HCT116 (cell line): Measurements from ENCODE around the gene TIMM50. TPM values are rescaled to one million over a fixed set of nuclear protein-coding genes. Genes with fewer than 3 reads are reported as not detected.

ENCODE experiments used
- ATAC-seq: fragments of 200-7000 bp; cut with Tn5 transposase; 2 replicates; pipeline ENCODE4 v1.9.1; 2020; ENCODE audit warnings: mild to moderate bottlenecking, moderate library complexity
- BruUV-seq: library from RNA; stranded (reverse); fragments of 400-500 nt; replicated peaks from 2 replicates; lab custom pipeline; 2021; lab: Mats Ljungman, UMichigan
- CTCF ChIA-PET: fragments of 300-600 bp; sonication (Branson Sonifier 250); formaldehyde crosslinking; loops from one replicate; lab custom pipeline; 2021; ENCODE audit warnings: antibody characterized with exemption; lab: Charles Lee
- POLR2A ChIA-PET: fragments of 300-600, 350-600 bp; sonication (Branson Sonifier 250); formaldehyde crosslinking; loops from one replicate; lab custom pipeline; 2021; ENCODE audit warnings: antibody characterized with exemption; lab: Charles Lee
- RAD21 ChIA-PET, 2 experiments: fragments of 300-600 bp; sonication (Branson Sonifier 250); formaldehyde crosslinking; loops; one replicate each; lab custom pipeline; 2023; ENCODE audit warnings: low total read pairs in 2 of 2; ENCODE audit not compliant: uncharacterized antibody in 2 of 2, unreplicated experiment in 2 of 2, low non-redundant PET in 1 of 2; lab: Charles Lee
- DNase-seq: peaks from one replicate; pipeline ENCODE4 v3.0.0-alpha.2; 2010; ENCODE audit warnings: low read depth, low spot score
- H2AFZ ChIP-seq: fragments of 200-600 bp; shearing (Covaris generic), sonication (generic); 2 replicates; pipeline ENCODE4 v1.6.1; 2017; ENCODE audit warnings: low read depth, mixed run types, mixed read lengths, antibody characterized with exemption, low read length; ENCODE audit not compliant: poor library complexity, severe bottlenecking
- H3K27ac ChIP-seq: 2 replicates; pipeline ENCODE4 v1.5.1; 2012; ENCODE audit warnings: low read depth, low read length
- H3K27me3 ChIP-seq: fragments of 200-600 bp; sonication (generic); 2 replicates; pipeline ENCODE4 v1.6.1; 2016; ENCODE audit warnings: mixed run types, low read length, mixed read lengths; ENCODE audit not compliant: insufficient read depth
- H3K36me3 ChIP-seq, 2 experiments: fragments of 200-500 bp in 1 of 2; fragments of 200-600 bp in 1 of 2; sonication (Bioruptor generic) in 1 of 2; sonication (generic) in 1 of 2; 2 replicates each; pipeline versions ENCODE4 v1.5.1 to v1.6.1; 2014 to 2016; ENCODE audit warnings: low read length in 2 of 2, inconsistent platforms in 1 of 2, mixed read lengths in 1 of 2, mixed run types in 1 of 2; ENCODE audit not compliant: insufficient read depth in 2 of 2, control insufficient read depth in 1 of 2
- H3K4me1 ChIP-seq, 2 experiments: fragments of 200-600 bp in 1 of 2; sonication (generic) in 1 of 2; 2 replicates each; pipeline versions ENCODE4 v1.5.1 to v1.6.1; 2012 to 2017; ENCODE audit warnings: low read length in 2 of 2, inconsistent platforms in 1 of 2, mild to moderate bottlenecking in 1 of 2, mixed read lengths in 1 of 2, mixed run types in 1 of 2, moderate library complexity in 1 of 2; ENCODE audit not compliant: insufficient read depth in 2 of 2, control insufficient read depth in 1 of 2
- H3K4me2 ChIP-seq: fragments of 200-600 bp; sonication (generic); 2 replicates; pipeline ENCODE4 v1.6.1; 2017; ENCODE audit warnings: mixed run types, low read length, mixed read lengths
- H3K4me3 ChIP-seq, 2 experiments: fragments of 200-600 bp in 1 of 2; sonication (generic) in 1 of 2; replicated peaks in 1 of 2; 2 replicates each; pipeline ENCODE4 v1.5.1; 2011 to 2016; ENCODE audit warnings: low read length in 2 of 2, control low read depth in 1 of 2, low read depth in 1 of 2, mild to moderate bottlenecking in 1 of 2, mixed read lengths in 1 of 2, mixed run types in 1 of 2
- H3K79me2 ChIP-seq: fragments of 200-600 bp; sonication (generic); 2 replicates; pipeline ENCODE4 v1.6.1; 2017; ENCODE audit warnings: mild to moderate bottlenecking, mixed run types, low read length, moderate library complexity, mixed read lengths; ENCODE audit not compliant: insufficient read depth
- H3K9ac ChIP-seq: fragments of 200-600 bp; sonication (generic); 2 replicates; pipeline ENCODE4 v1.6.1; 2016; ENCODE audit warnings: low read length, mixed read lengths
- H3K9me2 ChIP-seq: fragments of 200-600 bp; sonication (generic), shearing (Covaris generic); 2 replicates; pipeline ENCODE4 v1.6.1; 2017; ENCODE audit warnings: mixed run types, mild to moderate bottlenecking, moderate library complexity; ENCODE audit not compliant: insufficient read depth
- H3K9me3 ChIP-seq, 2 experiments: fragments of 200-500 bp in 1 of 2; fragments of 200-600 bp in 1 of 2; sonication (Bioruptor generic) in 1 of 2; sonication (generic) in 1 of 2; 2 replicates each; pipeline ENCODE4 v1.6.1; 2014 to 2017; ENCODE audit warnings: low read length in 2 of 2, mixed read lengths in 2 of 2, inconsistent platforms in 1 of 2, low read depth in 1 of 2, mild to moderate bottlenecking in 1 of 2, mixed run types in 1 of 2, moderate library complexity in 1 of 2; ENCODE audit not compliant: control insufficient read depth in 1 of 2, insufficient read depth in 1 of 2
- H4K20me1 ChIP-seq: fragments of 200-600 bp; sonication (generic), shearing (Covaris generic); 2 replicates; pipeline ENCODE4 v1.6.1; 2017; ENCODE audit warnings: mixed run types, mild to moderate bottlenecking, moderate library complexity; ENCODE audit not compliant: insufficient read depth
- EGR1 ChIP-seq: IDR thresholded peaks from 2 replicates; pipeline ENCODE4 v1.6.1; 2012; ENCODE audit warnings: low read depth
- EZH2 ChIP-seq: fragments of 200-600 bp; sonication (generic); IDR thresholded peaks from 2 replicates; pipeline ENCODE4 v1.6.1; 2017; ENCODE audit warnings: antibody characterized with exemption, mixed run types
- REST ChIP-seq: IDR thresholded peaks from 2 replicates; pipeline ENCODE4 v1.6.1; 2012; ENCODE audit warnings: low read depth
- SIN3A ChIP-seq: IDR thresholded peaks from 2 replicates; pipeline ENCODE4 v1.6.1; 2012; ENCODE audit warnings: low read depth
- TCF7L2 ChIP-seq: IDR thresholded peaks from 2 replicates; pipeline ENCODE4 v1.7.0; 2011; ENCODE audit warnings: borderline replicate concordance, inconsistent platforms; ENCODE audit not compliant: insufficient read depth, insufficient read length; ENCODE audit errors: extremely low read depth
- intact Hi-C: fragments of 100-400 bp; cut with micrococcal nuclease; formaldehyde crosslinking; loops from 2 replicates; pipeline ENCODE4 v1.10.0; 2022
- total RNA-seq: library from RNA; stranded (reverse); gene quantifications from one replicate; pipeline ENCODE4 v1.2.1, GENCODE V29; 2021; ENCODE audit not compliant: unreplicated experiment

TIMM50 gene
- total RNA-seq, 1 experiment from 2014 or later: 111 TPM

GRCh38 chr19:39446365-39447084 is 34.1 kb upstream of the TIMM50 start:
- Histone ChIP-seq H3K79me2 (peaks cover 71% of the 10 kb centered on the region), H3K9me2 (no peaks in the 10 kb centered on the region), H4K20me1 (no peaks in the 10 kb centered on the region; the same call in 1 of the 2 replicates), H3K9ac (peak overlapping the region; percentile 86), H3K27ac (no peak overlapping the region), H3K36me3 (peaks cover 2 to 9% of the 10 kb centered on the region in 2 experiments; a peak in 2 of 4 replicates), H3K4me1 (peaks cover 6 to 28% of the 10 kb centered on the region in 2 experiments), H3K4me3 (peak overlapping the region; percentile 74 to 100), H2AFZ (no peak overlapping the region), H3K27me3 (no peaks in the 10 kb centered on the region), H3K4me2 (peak overlapping the region; percentile 78), H3K9me3 (no peaks in the 10 kb centered on the region; a peak in 1 of 4 replicates)
- POLR2A ChIA-PET: interaction anchor here (0.8 to 1.5 kb wide), 4 partner anchors 11 to 56 kb away, joined by 3 to 6 read pairs (median 5); partner anchors contain the start of genes MED29, PAF1 and RPS16
- DNase-seq (no peak), ATAC-seq (no peak)
- TF ChIP-seq EGR1: no peak
- no peak for TF ChIP-seq EZH2
- TF ChIP-seq TCF7L2: no peak
- TF ChIP-seq REST: no peak
- no peak for TF ChIP-seq SIN3A
- intact Hi-C loops: no loop called here
- RAD21 ChIA-PET: no interaction called here
- no TSS peak for BruUV-seq
- CTCF ChIA-PET: no interaction called here
